ENCODE data around the gene PLEKHN1.
"Not testable (repeated sequence)": the region's sequence is repeated elsewhere in the genome, so short reads cannot be mapped to it uniquely, and the experiment has no call there.

The PLEKHN1 gene

GRCh38 chr1:1004780-1005697 lies 38.8 kb downstream of the PLEKHN1 start:
- peaks cover 8% of the 10 kb centered on the region for H3K4me1 ChIP-seq (ENCODE audit: control insufficient read depth, low read depth, low read length)
- no peak overlapping the region for H3K27ac ChIP-seq (ENCODE audit: low read length)
- peaks cover 68% of the 10 kb centered on the region for H3K27me3 ChIP-seq (ENCODE audit: control insufficient read depth, insufficient read depth, low read length)
- no peaks in the 10 kb centered on the region for H3K36me3 ChIP-seq (ENCODE audit: control insufficient read depth, low read depth, low read length)
- H3K4me3 ChIP-seq (ENCODE audit: low read length): no peak overlapping the region
- no peaks in the 10 kb centered on the region for H3K9me3 ChIP-seq (ENCODE audit: control insufficient read depth, low read depth, low read length)
- no peak overlapping the region for H3K9ac ChIP-seq (ENCODE audit: low read length)

DNA sequence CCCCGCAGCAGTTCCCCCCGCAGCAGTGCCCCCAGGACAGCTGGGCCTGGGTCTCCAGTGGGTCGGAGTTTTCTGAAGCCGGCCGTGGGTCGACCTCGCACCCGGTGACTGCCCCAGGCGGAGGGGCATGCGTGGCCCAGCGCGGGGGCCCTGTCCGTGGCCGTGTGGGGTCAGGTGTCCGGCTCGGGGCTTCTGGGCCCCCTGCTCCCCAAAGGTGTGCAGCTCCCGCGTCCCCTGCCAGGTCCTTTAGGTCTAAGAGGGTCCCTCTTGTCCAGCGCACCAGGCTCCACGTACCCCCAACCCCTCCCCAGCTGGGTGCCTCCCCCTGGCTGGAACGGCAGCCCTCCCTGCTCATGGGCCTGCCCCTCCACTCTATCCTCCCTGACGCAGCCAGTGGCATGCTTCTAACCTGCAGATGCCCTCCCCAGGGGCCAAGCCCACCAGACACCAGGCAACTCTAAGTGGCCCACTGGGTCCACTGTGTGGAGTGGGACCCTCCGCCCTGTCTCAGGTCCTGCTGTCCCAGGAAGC lies 39.6 kb downstream of the PLEKHN1 start:
- Histone ChIP-seq H3K9ac (ENCODE audit: low read length) (no peak overlapping the region), H3K9me3 (ENCODE audit: control insufficient read depth, low read depth, low read length) (no peaks in the 10 kb centered on the region), H3K36me3 (ENCODE audit: control insufficient read depth, low read depth, low read length) (no peaks in the 10 kb centered on the region), H3K27me3 (ENCODE audit: control insufficient read depth, insufficient read depth, low read length) (peaks cover 60% of the 10 kb centered on the region), H3K4me1 (ENCODE audit: control insufficient read depth, low read depth, low read length) (peaks cover 8% of the 10 kb centered on the region), H3K4me3 (ENCODE audit: low read length) (no peak overlapping the region), H3K27ac (ENCODE audit: low read length) (no peak overlapping the region)

GRCh38 chr1:1006305-1007159 lies 40.2 kb downstream of the PLEKHN1 start:
- H3K4me3 ChIP-seq (ENCODE audit: low read length): no peak overlapping the region
- no peak overlapping the region for H3K9ac ChIP-seq (ENCODE audit: low read length)
- H3K27me3 ChIP-seq (ENCODE audit: control insufficient read depth, insufficient read depth, low read length): peaks cover 53% of the 10 kb centered on the region
- no peaks in the 10 kb centered on the region for H3K9me3 ChIP-seq (ENCODE audit: control insufficient read depth, low read depth, low read length)
- H3K27ac ChIP-seq (ENCODE audit: low read length): no peak overlapping the region
- peaks cover 8% of the 10 kb centered on the region for H3K4me1 ChIP-seq (ENCODE audit: control insufficient read depth, low read depth, low read length)
- H3K36me3 ChIP-seq (ENCODE audit: control insufficient read depth, low read depth, low read length): no peaks in the 10 kb centered on the region

- not testable (repeated sequence) for H3K36me3 ChIP-seq (ENCODE audit: control insufficient read depth, low read depth, low read length); H3K9me3 ChIP-seq (ENCODE audit: control insufficient read depth, low read depth, low read length); H3K27ac ChIP-seq (ENCODE audit: low read length); H3K4me3 ChIP-seq (ENCODE audit: low read length); H3K9ac ChIP-seq (ENCODE audit: low read length)
- Histone ChIP-seq H3K27me3 (ENCODE audit: control insufficient read depth, insufficient read depth, low read length) (peaks cover 31% of the 10 kb centered on the region), H3K4me1 (ENCODE audit: control insufficient read depth, low read depth, low read length) (peaks cover 15% of the 10 kb centered on the region)
Observed at GRCh38 chr1:1010131-1010530, 43.8 kb downstream of the PLEKHN1 start.

GRCh38 chr1:1011396-1011949 lies 45.2 kb downstream of the PLEKHN1 start:
- no peak overlapping the region for H3K27ac ChIP-seq (ENCODE audit: low read length)
- no peak overlapping the region for H3K9ac ChIP-seq (ENCODE audit: low read length)
- H3K36me3 ChIP-seq (ENCODE audit: control insufficient read depth, low read depth, low read length): no peaks in the 10 kb centered on the region
- H3K9me3 ChIP-seq (ENCODE audit: control insufficient read depth, low read depth, low read length): no peaks in the 10 kb centered on the region
- H3K4me3 ChIP-seq (ENCODE audit: low read length): no peak overlapping the region
- H3K4me1 ChIP-seq (ENCODE audit: control insufficient read depth, low read depth, low read length): peaks cover 11% of the 10 kb centered on the region
- peaks cover 27% of the 10 kb centered on the region for H3K27me3 ChIP-seq (ENCODE audit: control insufficient read depth, insufficient read depth, low read length)

GRCh38 chr1:1012736-1013104 lies 46.4 kb downstream of the PLEKHN1 start:
- H3K9ac ChIP-seq (ENCODE audit: low read length): peak overlapping the region; percentile 5
- peaks cover 21% of the 10 kb centered on the region for H3K27me3 ChIP-seq (ENCODE audit: control insufficient read depth, insufficient read depth, low read length)
- not testable (repeated sequence) for H3K9me3 ChIP-seq (ENCODE audit: control insufficient read depth, low read depth, low read length); H3K27ac ChIP-seq (ENCODE audit: low read length); H3K36me3 ChIP-seq (ENCODE audit: control insufficient read depth, low read depth, low read length)
- peak overlapping the region; percentile 48 for H3K4me3 ChIP-seq (ENCODE audit: low read length)
- H3K4me1 ChIP-seq (ENCODE audit: control insufficient read depth, low read depth, low read length): peaks cover 11% of the 10 kb centered on the region

DNA sequence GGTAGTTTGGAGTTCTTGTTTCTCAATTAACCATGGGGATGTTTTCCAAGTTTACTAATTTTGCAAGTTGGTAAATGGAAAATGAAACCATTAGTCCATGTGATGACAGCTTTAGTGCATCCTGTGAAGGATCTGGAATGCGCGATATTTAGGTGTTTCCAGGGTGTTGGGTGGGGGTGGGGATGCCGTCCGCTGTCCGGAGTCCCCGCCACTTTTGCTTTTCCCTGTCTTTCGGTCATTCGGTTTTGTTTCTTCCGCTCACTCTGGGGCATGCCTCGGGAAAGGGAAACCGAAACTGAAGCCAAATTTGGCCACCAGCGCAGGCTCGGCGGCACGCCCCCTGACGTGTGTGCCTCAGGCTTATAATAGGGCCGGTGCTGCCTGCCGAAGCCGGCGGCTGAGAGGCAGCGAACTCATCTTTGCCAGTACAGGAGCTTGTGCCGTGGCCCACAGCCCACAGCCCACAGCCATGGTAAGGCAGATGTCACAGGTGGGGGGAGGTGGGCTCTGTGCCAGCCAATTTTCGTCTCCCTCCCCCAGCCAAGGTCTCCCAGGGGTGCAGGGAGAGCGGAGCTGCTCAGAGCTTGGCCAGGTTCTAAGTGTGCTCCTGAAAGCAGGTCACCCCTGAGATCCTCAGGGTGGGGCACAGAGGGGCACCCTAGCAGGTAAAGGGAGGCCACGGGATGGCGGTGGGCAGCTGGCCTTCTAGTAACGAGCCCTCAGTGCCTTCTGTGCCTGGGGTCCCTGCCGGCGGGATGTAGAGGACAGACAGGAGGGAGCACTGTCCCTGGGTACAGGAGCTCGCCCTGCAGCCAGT lies 47.0 kb downstream of the PLEKHN1 start, which contains the start of gene ISG15:
TSS of gene ISG15 (plus strand) at position 393 of the 817 bp plus-strand sequence. CDS start at position 470, 77 bp downstream.
- Histone ChIP-seq H3K4me3 (ENCODE audit: low read length) (peak within 1 kb of the TSS; percentile 48), H3K27me3 (ENCODE audit: control insufficient read depth, insufficient read depth, low read length) (peaks cover 16% of the 10 kb centered on the region), H3K36me3 (ENCODE audit: control insufficient read depth, low read depth, low read length) (no peaks in the 10 kb centered on the region), H3K9ac (ENCODE audit: low read length) (peak within 1 kb of the TSS; percentile 26), H3K4me1 (ENCODE audit: control insufficient read depth, low read depth, low read length) (peaks cover 11% of the 10 kb centered on the region), H3K27ac (ENCODE audit: low read length) (no peak within 1 kb of the TSS), H3K9me3 (ENCODE audit: control insufficient read depth, low read depth, low read length) (no peaks in the 10 kb centered on the region)

- Histone ChIP-seq H3K27ac (ENCODE audit: low read length) (no peak overlapping the region), H3K9ac (ENCODE audit: low read length) (peak overlapping the region; percentile 26), H3K4me3 (ENCODE audit: low read length) (peak overlapping the region; percentile 48), H3K4me1 (ENCODE audit: control insufficient read depth, low read depth, low read length) (peaks cover 11% of the 10 kb centered on the region), H3K9me3 (ENCODE audit: control insufficient read depth, low read depth, low read length) (no peaks in the 10 kb centered on the region), H3K27me3 (ENCODE audit: control insufficient read depth, insufficient read depth, low read length) (peaks cover 14% of the 10 kb centered on the region), H3K36me3 (ENCODE audit: control insufficient read depth, low read depth, low read length) (no peaks in the 10 kb centered on the region)
Observed at GRCh38 chr1:1013922-1014648, 47.8 kb downstream of the PLEKHN1 start.

GRCh38 chr1:1014799-1015681 lies 48.8 kb downstream of the PLEKHN1 start:
- H3K9ac ChIP-seq (ENCODE audit: low read length): no peak overlapping the region
- H3K4me1 ChIP-seq (ENCODE audit: control insufficient read depth, low read depth, low read length): peaks cover 11% of the 10 kb centered on the region
- no peaks in the 10 kb centered on the region for H3K36me3 ChIP-seq (ENCODE audit: control insufficient read depth, low read depth, low read length)
- no peak overlapping the region for H3K27ac ChIP-seq (ENCODE audit: low read length)
- H3K27me3 ChIP-seq (ENCODE audit: control insufficient read depth, insufficient read depth, low read length): peaks cover 14% of the 10 kb centered on the region
- no peaks in the 10 kb centered on the region for H3K9me3 ChIP-seq (ENCODE audit: control insufficient read depth, low read depth, low read length)
- H3K4me3 ChIP-seq (ENCODE audit: low read length): peak overlapping the region; percentile 48
